22Rv1 (cell line): ENCODE results near the gene PTPN11.

Experiments
- H3K27ac ChIP-seq: fragments of 450-650 bp; 2 replicates; pipeline ENCODE4 v1.5.1; 2017
- ZFX ChIP-seq: fragments of 450-650 bp; IDR thresholded peaks from 2 replicates; pipeline ENCODE4 v1.6.1; 2017; ENCODE audit warnings: antibody characterized with exemption, borderline replicate concordance
- TF ChIP-seq, protein P1 (sequence below): fragments of 450-650 bp; IDR thresholded peaks from 2 replicates; pipeline ENCODE4 v1.5.1; 2017; ENCODE audit warnings: mild to moderate bottlenecking

PTPN11 gene

GRCh38 chr12:112401054-112401453, 17.7 kb upstream of the PTPN11 start:
- no peak overlapping the region for H3K27ac ChIP-seq
- TF ChIP-seq, protein P1, sequence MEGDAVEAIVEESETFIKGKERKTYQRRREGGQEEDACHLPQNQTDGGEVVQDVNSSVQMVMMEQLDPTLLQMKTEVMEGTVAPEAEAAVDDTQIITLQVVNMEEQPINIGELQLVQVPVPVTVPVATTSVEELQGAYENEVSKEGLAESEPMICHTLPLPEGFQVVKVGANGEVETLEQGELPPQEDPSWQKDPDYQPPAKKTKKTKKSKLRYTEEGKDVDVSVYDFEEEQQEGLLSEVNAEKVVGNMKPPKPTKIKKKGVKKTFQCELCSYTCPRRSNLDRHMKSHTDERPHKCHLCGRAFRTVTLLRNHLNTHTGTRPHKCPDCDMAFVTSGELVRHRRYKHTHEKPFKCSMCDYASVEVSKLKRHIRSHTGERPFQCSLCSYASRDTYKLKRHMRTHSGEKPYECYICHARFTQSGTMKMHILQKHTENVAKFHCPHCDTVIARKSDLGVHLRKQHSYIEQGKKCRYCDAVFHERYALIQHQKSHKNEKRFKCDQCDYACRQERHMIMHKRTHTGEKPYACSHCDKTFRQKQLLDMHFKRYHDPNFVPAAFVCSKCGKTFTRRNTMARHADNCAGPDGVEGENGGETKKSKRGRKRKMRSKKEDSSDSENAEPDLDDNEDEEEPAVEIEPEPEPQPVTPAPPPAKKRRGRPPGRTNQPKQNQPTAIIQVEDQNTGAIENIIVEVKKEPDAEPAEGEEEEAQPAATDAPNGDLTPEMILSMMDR, result no peak
- TF ChIP-seq ZFX, result no peak

- H3K27ac ChIP-seq, result no peak overlapping the region
Measured at GRCh38 chr12:112401903-112402498, 16.7 kb upstream of the PTPN11 start.

DNA sequence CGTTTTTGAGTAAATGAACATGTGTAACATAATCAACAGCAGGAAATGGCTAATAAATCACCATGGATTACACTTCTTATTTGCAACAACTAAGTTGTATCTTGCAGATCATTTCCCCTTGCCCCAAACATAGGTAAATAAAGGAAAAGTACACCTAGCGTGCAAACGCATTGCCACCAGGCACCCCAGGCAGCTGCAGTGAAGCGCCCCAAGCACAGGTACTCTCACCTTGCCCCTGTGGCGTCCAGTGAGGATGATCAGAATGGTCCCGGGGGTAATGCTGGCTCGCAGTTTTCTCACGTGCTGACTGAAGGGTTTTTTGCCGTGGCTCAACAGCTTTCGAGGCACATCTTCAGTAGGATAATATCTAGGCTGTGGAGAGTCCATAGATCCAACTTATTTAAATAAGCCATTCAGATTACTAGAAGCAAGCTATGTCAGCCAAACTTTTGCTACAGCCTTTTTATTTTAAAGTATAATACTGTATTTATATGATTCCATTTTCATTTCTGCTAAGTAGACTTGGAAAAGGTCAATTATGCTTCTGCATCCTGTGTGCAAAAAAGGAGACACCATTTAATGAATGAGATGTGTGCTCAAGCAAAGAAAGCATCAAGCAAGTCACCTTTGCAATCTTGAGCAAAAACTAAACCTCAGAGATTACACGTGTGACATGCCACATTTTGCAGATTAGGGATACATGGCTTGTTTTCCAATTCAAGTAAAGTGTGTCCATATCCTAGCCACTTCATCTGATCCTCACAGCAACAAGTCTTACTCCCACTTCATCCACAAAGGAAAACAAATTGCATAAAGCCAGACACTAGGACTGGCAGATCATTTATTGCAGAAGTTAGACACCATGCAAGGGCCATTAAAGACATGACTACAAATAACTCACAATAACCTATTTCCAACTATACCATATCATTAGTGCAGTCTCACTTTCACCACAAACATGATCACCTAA, 11.9 kb upstream of the PTPN11 start:
- TF ChIP-seq, protein P1, result no peak
- TF ChIP-seq ZFX, result no peak
- H3K27ac ChIP-seq, result peak overlapping the region; percentile 89; the same call in 1 of the 2 replicates

More at GRCh38 chr12:112401903-112402498, 16.7 kb upstream of the PTPN11 start:
- TF ChIP-seq, protein P1, result no peak
- TF ChIP-seq ZFX, result no peak

- H3K27ac ChIP-seq, result peak overlapping the region; percentile 89; the same call in 1 of the 2 replicates
Measured at GRCh38 chr12:112407683-112408082, 11.1 kb upstream of the PTPN11 start.

DNA sequence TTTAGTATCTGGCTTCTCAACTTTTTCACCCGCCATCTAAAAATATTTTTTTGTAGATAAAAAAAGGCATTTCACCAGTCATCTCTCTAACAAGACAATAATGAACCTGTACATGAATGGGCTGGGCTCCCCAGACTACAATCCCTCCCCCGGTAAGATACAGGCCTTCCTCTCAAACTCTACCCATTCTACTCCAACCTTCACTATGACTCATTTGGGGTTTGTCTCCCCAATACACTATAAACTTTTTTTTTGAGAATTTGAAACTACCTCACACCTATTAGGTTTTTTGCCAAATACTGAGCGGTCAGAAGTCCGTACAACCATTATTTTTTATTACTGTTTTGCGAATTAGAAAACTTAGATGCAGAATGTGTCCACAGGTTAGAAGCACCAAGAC, 10.1 kb upstream of the PTPN11 start:
- TF ChIP-seq ZFX, result no peak
- TF ChIP-seq, protein P1, result no peak
- H3K27ac ChIP-seq, result peak overlapping the region; percentile 89

- H3K27ac ChIP-seq, result peak within 1 kb of the TSS; percentile 89
- no peak for TF ChIP-seq ZFX
- TF ChIP-seq, protein P1, result no peak
Measured at GRCh38 chr12:112409064-112409905, 9.5 kb upstream of the PTPN11 start, which contains the start of gene RPL6. RPL6 (minus strand) TSS chr12:112409605; CDS start chr12:112408656, 949 bp downstream.

DNA sequence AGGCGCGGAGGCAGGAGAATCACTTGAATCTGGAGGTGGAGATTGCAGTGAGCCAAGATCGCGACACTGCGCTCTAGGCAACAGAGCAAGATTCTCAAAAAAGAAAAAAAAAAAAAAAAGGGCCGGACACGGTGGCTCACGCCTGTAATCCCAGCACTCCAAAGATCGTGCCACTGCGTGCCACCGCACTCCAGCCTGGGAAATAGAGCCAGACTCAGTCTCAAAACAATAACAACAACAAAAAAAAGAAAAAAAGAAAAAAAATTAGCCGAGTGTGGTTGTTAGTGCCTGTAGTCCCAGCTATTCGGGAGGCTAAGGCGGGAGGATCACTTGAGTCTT, 8.9 kb upstream of the PTPN11 start:
- H3K27ac ChIP-seq, result peak overlapping the region; percentile 89; the same call in 1 of the 2 replicates
- TF ChIP-seq, protein P1, result no peak
- TF ChIP-seq ZFX, result no peak
